Activated T-helper 1 cell treated with anti-CD3 and anti-CD28 coated beads, Interleukin-12 subunit alpha, Interleukin-12 subunit beta, Interleukin-2, Interleukin-4 antibody, amounts not matched to agents 30 ng/mL and 10 ng/mL and 1 ng/mL, durations not matched to agents 14 hours and 24 hours and 36 hours (primary cell): Measurements from ENCODE around the gene GNG4. TPM values are rescaled to one million over a fixed set of nuclear protein-coding genes. Genes with fewer than 3 reads are reported as not detected.

Experiments used
- DNase-seq: peaks from one replicate; pipeline ENCODE4 v3.0.0; 2021; ENCODE audit warnings: low spot score
- H3K27ac Mint-ChIP-seq: one replicate; pipeline ENCODE4 v1.8.0; 2021; ENCODE audit warnings: mild to moderate bottlenecking, mixed read lengths
- H3K27me3 Mint-ChIP-seq: one replicate; pipeline ENCODE4 v1.8.0; 2022; ENCODE audit warnings: mild to moderate bottlenecking, moderate library complexity, mixed read lengths; ENCODE audit not compliant: insufficient read depth
- H3K36me3 Mint-ChIP-seq: one replicate; pipeline ENCODE4 v1.8.0; 2021; ENCODE audit warnings: low read depth, mixed read lengths
- H3K4me1 Mint-ChIP-seq: one replicate; pipeline ENCODE4 v1.8.0; 2021; ENCODE audit warnings: low read depth, mixed read lengths
- H3K4me3 Mint-ChIP-seq: one replicate; pipeline ENCODE4 v1.8.0; 2021; ENCODE audit warnings: mild to moderate bottlenecking, moderate library complexity, mixed read lengths
- H3K9me3 Mint-ChIP-seq: one replicate; pipeline ENCODE4 v1.8.0; 2021; ENCODE audit warnings: mixed read lengths
- intact Hi-C: fragments of 100-400 bp; cut with micrococcal nuclease; formaldehyde crosslinking; loops from one replicate; pipeline ENCODE4 v1.15.1; 2024
- total RNA-seq: library from RNA; stranded (reverse); gene quantifications from 2 replicates; pipeline ENCODE4 v1.2.3, GENCODE V29; 2022

The GNG4 gene
- total RNA-seq, 1 donor from 2014 or later: 103 TPM

GRCh38 chr1:235516862-235517446 lies 132.6 kb downstream of the GNG4 start:
- Mint-ChIP-seq H3K27me3 (peaks cover 10% of the 10 kb centered on the region), H3K27ac (no peak overlapping the region), H3K4me1 (peaks cover 12% of the 10 kb centered on the region), H3K9me3 (no peaks in the 10 kb centered on the region), H3K4me3 (no peak overlapping the region), H3K36me3 (no peaks in the 10 kb centered on the region)
- DNase-seq: no peak
- intact Hi-C loops: no loop called here

- H3K27ac Mint-ChIP-seq: no peak overlapping the region
- intact Hi-C loops: loop anchor here (1.0 kb wide), 1 partner anchor 327 kb away; no protein-coding TSS in a partner anchor
- H3K27me3 Mint-ChIP-seq: peaks cover 12% of the 10 kb centered on the region
- H3K4me1 Mint-ChIP-seq: peaks cover 12% of the 10 kb centered on the region
- no peaks in the 10 kb centered on the region for H3K36me3 Mint-ChIP-seq
- H3K4me3 Mint-ChIP-seq: no peak overlapping the region
- no peaks in the 10 kb centered on the region for H3K9me3 Mint-ChIP-seq
- DNase-seq: no peak
These were observed 133.6 kb downstream of the GNG4 start for GRCh38 chr1:235515844-235516512.

DNA sequence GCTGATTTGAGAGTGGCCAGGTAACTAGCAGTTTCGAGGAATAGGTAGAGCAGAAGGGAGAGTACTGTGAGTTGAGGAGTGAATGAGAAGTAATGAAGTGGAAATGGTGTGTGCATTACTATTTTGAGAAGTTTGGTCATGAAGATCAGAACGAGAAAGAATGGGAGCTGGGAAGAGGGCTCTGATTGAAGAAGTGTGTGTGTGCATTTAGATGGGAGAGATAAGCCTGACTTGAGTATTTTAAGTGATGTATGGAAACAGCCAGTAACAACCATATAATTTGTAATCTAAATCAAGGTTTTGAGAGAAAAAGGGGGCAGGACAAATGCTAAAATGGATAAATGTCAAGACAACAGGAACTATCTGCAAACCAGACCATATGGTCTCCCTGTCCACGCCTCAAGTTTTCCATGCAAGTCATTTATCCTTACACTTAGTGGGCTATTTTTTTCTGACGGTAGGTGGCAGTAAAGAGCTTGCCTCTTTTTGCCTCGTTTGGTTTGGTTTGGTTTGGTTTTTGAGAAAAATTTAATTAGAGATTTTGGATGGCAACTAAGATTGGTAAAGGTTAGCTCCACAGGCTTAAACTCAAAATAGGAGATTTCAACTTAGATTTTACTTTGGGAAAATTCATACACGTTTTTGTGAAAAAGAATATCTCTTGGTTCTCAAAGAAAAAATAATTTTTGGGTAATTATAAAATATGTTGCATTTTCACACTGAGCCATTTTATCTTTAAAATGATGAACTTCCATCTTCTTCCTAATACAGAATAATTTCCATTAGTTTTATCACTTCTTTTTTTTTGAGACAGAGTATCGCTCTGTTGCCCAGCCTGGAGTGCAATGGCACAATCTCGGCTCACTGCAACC lies 135.9 kb downstream of the GNG4 start:
- Mint-ChIP-seq H3K4me3 (no peak overlapping the region), H3K4me1 (peaks cover 12% of the 10 kb centered on the region), H3K9me3 (no peaks in the 10 kb centered on the region), H3K27ac (no peak overlapping the region), H3K27me3 (peaks cover 22% of the 10 kb centered on the region), H3K36me3 (no peaks in the 10 kb centered on the region)
- DNase-seq: no peak
- intact Hi-C loops: loop anchor here (1.0 to 2.0 kb wide), 4 partner anchors 183 to 458 kb away; no protein-coding TSS in a partner anchor

DNA sequence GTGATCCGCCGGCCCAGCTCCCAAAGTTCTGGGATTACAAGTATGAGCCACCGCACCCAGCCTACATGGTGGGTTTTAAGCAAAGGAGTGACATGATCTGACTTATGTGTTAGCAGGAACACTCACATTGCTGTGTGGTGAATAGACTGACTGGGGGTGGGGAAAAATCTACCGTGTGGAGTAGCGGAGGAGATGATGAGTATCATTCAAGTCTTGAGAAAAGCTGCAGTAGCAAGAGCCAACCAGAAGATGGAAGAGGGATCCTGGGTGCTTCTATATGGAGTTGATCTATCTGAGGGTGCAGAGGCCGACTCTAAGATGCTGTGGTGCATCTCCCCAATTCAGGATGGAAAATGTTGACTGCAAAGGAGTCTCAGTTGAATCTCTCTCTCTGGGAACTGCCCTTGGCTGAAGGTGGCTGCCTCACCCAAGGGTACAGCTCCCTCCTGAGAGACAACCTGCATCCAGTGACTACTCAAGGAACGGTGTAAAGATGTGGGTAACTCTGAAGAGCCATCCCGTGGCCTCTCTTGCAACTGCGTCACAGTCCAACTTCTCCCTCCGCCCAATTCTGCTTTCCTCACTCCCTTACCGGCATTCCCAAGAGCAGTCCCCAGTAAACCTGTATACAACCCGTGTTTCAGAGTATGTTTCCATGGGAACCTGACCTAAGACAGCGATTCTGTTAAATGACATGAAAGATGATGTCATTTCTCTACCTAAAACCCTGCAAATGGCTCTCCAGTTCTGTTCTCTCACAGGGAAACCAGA lies 137.9 kb downstream of the GNG4 start:
- no peaks in the 10 kb centered on the region for H3K9me3 Mint-ChIP-seq
- no peak for DNase-seq
- no peaks in the 10 kb centered on the region for H3K36me3 Mint-ChIP-seq
- no peak overlapping the region for H3K4me3 Mint-ChIP-seq
- intact Hi-C loops: loop anchor here (2.0 kb wide), 2 partner anchors 185 to 219 kb away; no protein-coding TSS in a partner anchor
- peaks cover 25% of the 10 kb centered on the region for H3K27me3 Mint-ChIP-seq
- H3K27ac Mint-ChIP-seq: no peak overlapping the region
- H3K4me1 Mint-ChIP-seq: peaks cover 8% of the 10 kb centered on the region

- H3K27ac Mint-ChIP-seq: no peak overlapping the region
- peaks cover 14% of the 10 kb centered on the region for H3K4me1 Mint-ChIP-seq
- DNase-seq: no peak
- H3K27me3 Mint-ChIP-seq: peaks cover 21% of the 10 kb centered on the region
- H3K9me3 Mint-ChIP-seq: no peaks in the 10 kb centered on the region
- intact Hi-C loops: no loop called here
- no peak overlapping the region for H3K4me3 Mint-ChIP-seq
- no peaks in the 10 kb centered on the region for H3K36me3 Mint-ChIP-seq
These were observed 138.8 kb downstream of the GNG4 start for GRCh38 chr1:235510823-235511222.

DNA sequence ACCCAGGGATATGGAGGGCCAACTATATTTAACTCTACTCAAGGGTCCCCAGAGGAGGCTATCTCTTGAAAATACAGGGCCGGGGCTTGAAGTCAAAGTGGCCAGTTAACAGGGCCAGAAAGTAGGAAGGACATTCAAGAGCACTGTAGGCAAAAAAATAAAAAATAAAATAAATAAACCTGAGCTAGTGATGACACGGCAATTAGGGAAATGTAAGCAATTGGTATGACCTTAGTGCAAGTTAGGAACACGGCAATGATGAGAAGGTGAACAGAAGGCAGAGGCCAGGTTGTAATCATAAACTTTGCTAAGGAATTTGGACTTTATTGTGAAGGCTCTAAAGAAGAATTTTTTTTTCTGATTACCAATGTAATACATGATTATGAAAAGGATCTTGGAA lies 142.0 kb downstream of the GNG4 start:
- Mint-ChIP-seq H3K27me3 (peaks cover 23% of the 10 kb centered on the region), H3K27ac (no peak overlapping the region)
- intact Hi-C loops: loop anchor here (10.0 kb wide), 1 partner anchor 1017 kb away; the partner anchor contains the start of gene LGALS8

GRCh38 chr1:235504494-235505222 lies 144.9 kb downstream of the GNG4 start:
- H3K4me3 Mint-ChIP-seq: peak overlapping the region; percentile 92
- intact Hi-C loops: loop anchor here (1.0 to 10.0 kb wide), 18 partner anchors 11 to 1131 kb away; partner anchors contain the start of genes ARID4B, COA6, GGPS1 and HEATR1
- no peaks in the 10 kb centered on the region for H3K9me3 Mint-ChIP-seq
- peaks cover 41% of the 10 kb centered on the region for H3K4me1 Mint-ChIP-seq
- peaks cover 4% of the 10 kb centered on the region for H3K36me3 Mint-ChIP-seq
- DNase-seq: peak; percentile 98
- peak overlapping the region; percentile 97 for H3K27ac Mint-ChIP-seq
- peaks cover 16% of the 10 kb centered on the region for H3K27me3 Mint-ChIP-seq

More for the DNA sequence above, 142.0 kb downstream of the GNG4 start:
- H3K36me3 Mint-ChIP-seq: peaks cover under 1% of the 10 kb centered on the region
- H3K9me3 Mint-ChIP-seq: no peaks in the 10 kb centered on the region
- DNase-seq: no peak
- no peak overlapping the region for H3K4me3 Mint-ChIP-seq
- peaks cover 20% of the 10 kb centered on the region for H3K4me1 Mint-ChIP-seq

DNA sequence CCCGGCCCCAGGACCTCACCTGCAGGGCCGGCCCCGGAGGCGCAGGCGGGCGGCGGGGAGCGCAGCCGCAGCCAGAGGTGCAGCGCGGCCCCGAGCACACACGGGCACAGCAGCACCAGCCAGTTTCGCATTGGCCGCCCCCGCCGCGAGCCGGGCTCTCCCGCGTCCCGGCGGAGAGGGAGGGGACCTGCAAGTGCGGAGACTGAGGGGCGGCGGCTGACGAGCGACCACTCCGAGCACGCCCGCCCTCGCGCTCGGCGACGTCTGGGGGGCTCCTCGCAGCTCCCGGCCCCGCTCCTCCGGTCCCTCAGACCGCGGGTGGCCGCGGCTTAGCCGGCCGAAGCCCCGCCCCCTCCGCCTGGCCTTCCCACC lies 145.5 kb downstream of the GNG4 start, which contains the start of gene B3GALNT2:
Gene B3GALNT2 (minus strand): TSS at position 331 of the 372 bp plus-strand sequence. CDS start 200 bp downstream, at position 131.
- DNase-seq: no peak
- Mint-ChIP-seq H3K27ac (peak within 1 kb of the TSS; percentile 97), H3K36me3 (peaks cover 8% of the 10 kb centered on the region), H3K4me3 (peak within 1 kb of the TSS; percentile 92), H3K4me1 (peaks cover 46% of the 10 kb centered on the region), H3K27me3 (peaks cover 12% of the 10 kb centered on the region), H3K9me3 (no peaks in the 10 kb centered on the region)
- intact Hi-C loops: loop anchor here (1.0 to 10.0 kb wide), 17 partner anchors 11 to 1131 kb away; partner anchors contain the start of genes ARID4B, COA6, GGPS1 and HEATR1

GRCh38 chr1:235503403-235504121 lies 146.0 kb downstream of the GNG4 start:
- DNase-seq: no peak
- peaks cover 46% of the 10 kb centered on the region for H3K4me1 Mint-ChIP-seq
- H3K27ac Mint-ChIP-seq: peak overlapping the region; percentile 68
- peaks cover 8% of the 10 kb centered on the region for H3K36me3 Mint-ChIP-seq
- H3K4me3 Mint-ChIP-seq: peak overlapping the region; percentile 87
- no peaks in the 10 kb centered on the region for H3K9me3 Mint-ChIP-seq
- peaks cover 12% of the 10 kb centered on the region for H3K27me3 Mint-ChIP-seq
- intact Hi-C loops: loop anchor here (1.0 to 10.0 kb wide), 17 partner anchors 10 to 1130 kb away; partner anchors contain the start of genes ARID4B, COA6, GGPS1 and HEATR1

GRCh38 chr1:235502601-235503402 lies 146.8 kb downstream of the GNG4 start:
- Mint-ChIP-seq H3K4me1 (peaks cover 46% of the 10 kb centered on the region), H3K9me3 (no peaks in the 10 kb centered on the region), H3K36me3 (peaks cover 8% of the 10 kb centered on the region), H3K27ac (peak overlapping the region; percentile 74), H3K27me3 (peaks cover 12% of the 10 kb centered on the region), H3K4me3 (peak overlapping the region; percentile 87)
- no peak for DNase-seq
- intact Hi-C loops: loop anchor here (5.0 to 10.0 kb wide), 6 partner anchors 136 to 1022 kb away; partner anchors contain the start of genes LGALS8, LYST, NID1 and TBCE
